Smooth muscle cell (in vitro differentiated cells): ENCODE results near the gene IQCF2. TPM values are rescaled to one million over a fixed set of nuclear protein-coding genes. Genes with fewer than 3 reads are reported as not detected.
A peak's percentile ranks its signal among the peaks of the same experiment; 100 is the strongest.

Source experiments
- DNase-seq: peaks from one replicate; lab custom pipeline; 2025; ENCODE audit not compliant: unreplicated experiment; lab: John Stamatoyannopoulos, UW
- H2AFZ ChIP-seq: fragments of 200-600 bp; sonication (generic); 2 replicates; pipeline ENCODE4 v1.6.0; 2016; ENCODE audit warnings: antibody characterized with exemption, low read depth, mild to moderate bottlenecking
- H3F3A ChIP-seq: fragments of 200-600 bp; sonication (generic); 2 replicates; pipeline ENCODE4 v1.6.0; 2017; ENCODE audit warnings: antibody characterized with exemption, low read depth
- H3K27ac ChIP-seq: fragments of 200-600 bp; sonication (generic); 2 replicates; pipeline ENCODE4 v1.5.1; 2016; ENCODE audit warnings: low read depth, mild to moderate bottlenecking
- H3K27me3 ChIP-seq: fragments of 200-600 bp; sonication (generic); 2 replicates; pipeline ENCODE4 v1.6.1; 2016; ENCODE audit warnings: low read depth, mild to moderate bottlenecking
- H3K36me3 ChIP-seq: fragments of 200-600 bp; sonication (generic); 2 replicates; pipeline ENCODE4 v1.5.1; 2016; ENCODE audit warnings: low read depth
- H3K4me1 ChIP-seq: fragments of 200-600 bp; sonication (generic); 2 replicates; pipeline ENCODE4 v1.5.1; 2016; ENCODE audit warnings: low read depth
- H3K4me2 ChIP-seq: fragments of 200-600 bp; sonication (generic); 2 replicates; pipeline ENCODE4 v1.6.0; 2016; ENCODE audit warnings: mild to moderate bottlenecking
- H3K4me3 ChIP-seq: fragments of 200-600 bp; sonication (generic); 2 replicates; pipeline ENCODE4 v1.5.1; 2016; ENCODE audit warnings: mild to moderate bottlenecking
- H3K79me2 ChIP-seq: fragments of 200-600 bp; sonication (generic); 2 replicates; pipeline ENCODE4 v1.6.0; 2016; ENCODE audit warnings: low read depth, mild to moderate bottlenecking
- H3K9ac ChIP-seq: fragments of 200-600 bp; sonication (generic); 2 replicates; pipeline ENCODE4 v1.6.0; 2016; ENCODE audit warnings: low read depth
- H3K9me3 ChIP-seq: fragments of 200-600 bp; sonication (generic); replicated peaks from 2 replicates; pipeline ENCODE4 v1.5.1; 2016; ENCODE audit warnings: low read depth
- H4K20me1 ChIP-seq: fragments of 200-600 bp; sonication (generic); 2 replicates; pipeline ENCODE4 v1.6.0; 2016; ENCODE audit warnings: low read depth
- WGBS: methylation state at CpG from one replicate; pipeline ENCODE4 v1.1.7; 2016; ENCODE audit warnings: low lambda C conversion rate; 5-methylcytosine and 5-hydroxymethylcytosine counted together
- polyA plus RNA-seq: library from polyadenylated mRNA; unstranded; fragments of >200 nt; fragmentation: Nextera tagmentation; extraction: Ambion mirVana; gene quantifications from 2 replicates; pipeline ENCODE4 v1.2.1, GENCODE V29; 2016
- total RNA-seq: library from RNA; depleted of rRNA; stranded (reverse); fragments of >200 nt; gene quantifications from 2 replicates; pipeline ENCODE4 v1.2.3, GENCODE V29; 2014
- TF ChIP-seq, protein P1 (sequence below): fragments of 200-600 bp; sonication (generic); IDR thresholded peaks from 2 replicates; pipeline ENCODE4 v1.5.1; 2017; ENCODE audit warnings: borderline replicate concordance, mild to moderate bottlenecking, antibody characterized with exemption; ENCODE audit not compliant: insufficient read depth, poor library complexity, severe bottlenecking

The IQCF2 gene
- total and polyA plus RNA-seq, 2 experiments from 2014 or later: not detected

DNA sequence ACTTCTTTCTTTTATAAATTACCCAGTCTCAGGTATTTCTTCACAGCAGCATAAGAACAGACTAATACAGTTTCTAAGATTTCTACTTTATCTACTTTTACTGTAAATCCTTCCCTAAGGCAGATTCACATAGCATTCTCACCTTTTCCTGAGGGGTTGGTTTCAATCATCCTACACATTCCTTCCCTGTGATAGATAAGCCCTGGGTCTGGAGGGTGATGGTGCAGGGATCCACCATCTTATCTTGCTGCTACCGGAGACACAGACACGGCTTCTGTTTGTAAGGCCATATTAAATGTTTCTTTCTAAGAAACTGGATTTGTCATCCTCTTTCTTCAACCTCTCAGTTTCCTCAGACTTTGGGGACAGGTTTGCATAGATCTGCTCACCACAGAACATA lies 7.9 kb downstream of the IQCF2 start:
- WGBS: 13% methylated on average over 2 of the region's 2 CpGs
- Histone ChIP-seq H3K4me1 (no peaks in the 10 kb centered on the region), H3K79me2 (no peaks in the 10 kb centered on the region), H3K4me3 (no peak overlapping the region), H3K9ac (no peak overlapping the region), H3K4me2 (no peak overlapping the region), H3K27me3 (no peaks in the 10 kb centered on the region), H3K9me3 (no peaks in the 10 kb centered on the region), H3F3A (no peaks in the 10 kb centered on the region), H3K27ac (no peak overlapping the region), H4K20me1 (no peaks in the 10 kb centered on the region), H2AFZ (peak overlapping the region; percentile 35), H3K36me3 (no peaks in the 10 kb centered on the region)
- DNase-seq: no peak
- TF ChIP-seq, protein P1, sequence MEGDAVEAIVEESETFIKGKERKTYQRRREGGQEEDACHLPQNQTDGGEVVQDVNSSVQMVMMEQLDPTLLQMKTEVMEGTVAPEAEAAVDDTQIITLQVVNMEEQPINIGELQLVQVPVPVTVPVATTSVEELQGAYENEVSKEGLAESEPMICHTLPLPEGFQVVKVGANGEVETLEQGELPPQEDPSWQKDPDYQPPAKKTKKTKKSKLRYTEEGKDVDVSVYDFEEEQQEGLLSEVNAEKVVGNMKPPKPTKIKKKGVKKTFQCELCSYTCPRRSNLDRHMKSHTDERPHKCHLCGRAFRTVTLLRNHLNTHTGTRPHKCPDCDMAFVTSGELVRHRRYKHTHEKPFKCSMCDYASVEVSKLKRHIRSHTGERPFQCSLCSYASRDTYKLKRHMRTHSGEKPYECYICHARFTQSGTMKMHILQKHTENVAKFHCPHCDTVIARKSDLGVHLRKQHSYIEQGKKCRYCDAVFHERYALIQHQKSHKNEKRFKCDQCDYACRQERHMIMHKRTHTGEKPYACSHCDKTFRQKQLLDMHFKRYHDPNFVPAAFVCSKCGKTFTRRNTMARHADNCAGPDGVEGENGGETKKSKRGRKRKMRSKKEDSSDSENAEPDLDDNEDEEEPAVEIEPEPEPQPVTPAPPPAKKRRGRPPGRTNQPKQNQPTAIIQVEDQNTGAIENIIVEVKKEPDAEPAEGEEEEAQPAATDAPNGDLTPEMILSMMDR: no peak

DNA sequence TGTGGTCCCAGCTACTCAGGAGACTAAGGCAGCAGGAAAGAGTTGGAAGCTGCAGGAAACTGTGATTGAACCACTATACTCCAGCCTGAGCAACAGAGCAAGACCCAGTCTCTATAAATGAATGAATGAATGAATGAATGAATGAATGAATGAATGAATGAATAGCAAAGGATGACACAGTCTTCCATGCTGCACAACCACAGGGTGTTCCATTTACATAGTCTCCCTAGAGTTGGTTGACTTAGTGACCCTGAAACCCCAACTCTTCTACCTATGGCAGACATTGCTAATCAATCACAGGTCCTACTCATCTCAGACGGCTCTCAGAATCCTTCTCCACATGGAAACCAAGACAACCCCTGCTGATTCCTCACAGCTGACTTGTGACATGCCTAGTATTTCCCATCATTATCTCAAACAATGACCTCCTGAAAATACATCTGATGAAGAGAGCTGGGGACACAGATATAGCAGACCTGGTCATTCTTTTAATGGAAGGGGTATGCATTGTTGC lies 11.9 kb downstream of the IQCF2 start:
- Histone ChIP-seq H2AFZ (no peak overlapping the region), H3K27me3 (no peaks in the 10 kb centered on the region), H3K9ac (no peak overlapping the region), H3K4me2 (no peak overlapping the region), H3K4me1 (no peaks in the 10 kb centered on the region), H3K4me3 (no peak overlapping the region), H3F3A (no peaks in the 10 kb centered on the region), H3K9me3 (no peaks in the 10 kb centered on the region), H3K36me3 (no peaks in the 10 kb centered on the region), H3K79me2 (no peaks in the 10 kb centered on the region), H4K20me1 (no peaks in the 10 kb centered on the region), H3K27ac (no peak overlapping the region)
- TF ChIP-seq, protein P1: no peak
- 86% methylated on average over 1 of the region's 1 CpG for WGBS
- DNase-seq: no peak

GRCh38 chr3:51873876-51874275 lies 12.5 kb downstream of the IQCF2 start:
- no peak overlapping the region for H3K4me2 ChIP-seq
- no peaks in the 10 kb centered on the region for H3K9me3 ChIP-seq
- no peaks in the 10 kb centered on the region for H3K36me3 ChIP-seq
- H4K20me1 ChIP-seq: no peaks in the 10 kb centered on the region
- H3K4me1 ChIP-seq: no peaks in the 10 kb centered on the region
- H3F3A ChIP-seq: no peaks in the 10 kb centered on the region
- H3K27ac ChIP-seq: no peak overlapping the region
- no peak for DNase-seq
- no peak overlapping the region for H3K9ac ChIP-seq
- TF ChIP-seq, protein P1: no peak
- no peaks in the 10 kb centered on the region for H3K27me3 ChIP-seq
- 98% methylated on average over 10 of the region's 10 CpGs for WGBS
- no peaks in the 10 kb centered on the region for H3K79me2 ChIP-seq
- no peak overlapping the region for H3K4me3 ChIP-seq
- no peak overlapping the region for H2AFZ ChIP-seq

DNA sequence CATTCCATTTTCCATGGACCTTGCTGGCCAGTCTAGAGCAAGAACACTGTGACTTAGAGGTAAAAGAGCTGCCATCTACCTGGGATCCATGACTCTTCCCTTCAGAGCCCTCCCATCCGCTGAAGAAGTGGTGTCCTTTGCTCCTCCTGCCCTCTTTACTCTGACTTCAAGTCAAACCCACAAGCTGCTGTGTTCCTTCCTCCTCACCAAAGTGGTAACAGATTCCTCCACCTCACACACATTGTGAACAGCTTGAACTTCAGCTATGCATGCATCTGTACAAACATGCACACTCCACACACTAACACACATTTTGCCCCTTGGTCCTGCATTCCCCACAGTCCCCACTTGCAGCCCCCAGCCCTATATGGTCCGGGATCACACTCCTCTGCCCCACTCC lies 13.0 kb downstream of the IQCF2 start:
- Histone ChIP-seq H3K4me3 (no peak overlapping the region), H4K20me1 (no peaks in the 10 kb centered on the region), H3K79me2 (no peaks in the 10 kb centered on the region), H3K4me2 (no peak overlapping the region), H2AFZ (no peak overlapping the region), H3K9ac (no peak overlapping the region), H3F3A (no peaks in the 10 kb centered on the region), H3K27me3 (no peaks in the 10 kb centered on the region), H3K36me3 (no peaks in the 10 kb centered on the region), H3K27ac (no peak overlapping the region), H3K4me1 (no peaks in the 10 kb centered on the region), H3K9me3 (no peaks in the 10 kb centered on the region)
- TF ChIP-seq, protein P1: no peak
- 71% methylated on average over 2 of the region's 2 CpGs for WGBS
- DNase-seq: no peak
